Measurements from ENCODE around the gene NFASC. TPM values are rescaled to one million over a fixed set of nuclear protein-coding genes. Genes with fewer than 3 reads are reported as not detected.
A peak's percentile ranks its signal among the peaks of the same experiment; 100 is the strongest.

Gene NFASC
- total RNA-seq, 1 donor from 2014 or later = 11.1 TPM

GRCh38 chr1:204987689-204988088 is 117.0 kb downstream of the NFASC start:
- intact Hi-C loops (cut with DNase I) = loop anchor here (5.0 kb wide), 1 partner anchor 270 kb away; no protein-coding TSS in a partner anchor
- DNase-seq (no peak), ATAC-seq (ENCODE audit: poor library complexity) (no peak)

- ATAC-seq (ENCODE audit: poor library complexity) (no peak), DNase-seq (no peak)
- intact Hi-C loops (cut with DNase I) = loop anchor here (5.0 kb wide), 1 partner anchor 269 kb away; no protein-coding TSS in a partner anchor
Observed at GRCh38 chr1:204988196-204988595, 117.5 kb downstream of the NFASC start.

- intact Hi-C loops (cut with DNase I) = loop anchor here (2.0 to 5.0 kb wide), 2 partner anchors 71 to 268 kb away; no protein-coding TSS in a partner anchor
- DNase-seq = peak; percentile 77
- ATAC-seq (ENCODE audit: poor library complexity) = peak; percentile 93
Observed at GRCh38 chr1:204989266-204990058, 118.8 kb downstream of the NFASC start.

GRCh38 chr1:204990059-204990664 is 119.5 kb downstream of the NFASC start:
- DNase-seq (no peak), ATAC-seq (ENCODE audit: poor library complexity) (no peak)
- intact Hi-C loops (cut with DNase I) = loop anchor here (2.0 kb wide), 1 partner anchor 71 kb away; no protein-coding TSS in a partner anchor

DNA sequence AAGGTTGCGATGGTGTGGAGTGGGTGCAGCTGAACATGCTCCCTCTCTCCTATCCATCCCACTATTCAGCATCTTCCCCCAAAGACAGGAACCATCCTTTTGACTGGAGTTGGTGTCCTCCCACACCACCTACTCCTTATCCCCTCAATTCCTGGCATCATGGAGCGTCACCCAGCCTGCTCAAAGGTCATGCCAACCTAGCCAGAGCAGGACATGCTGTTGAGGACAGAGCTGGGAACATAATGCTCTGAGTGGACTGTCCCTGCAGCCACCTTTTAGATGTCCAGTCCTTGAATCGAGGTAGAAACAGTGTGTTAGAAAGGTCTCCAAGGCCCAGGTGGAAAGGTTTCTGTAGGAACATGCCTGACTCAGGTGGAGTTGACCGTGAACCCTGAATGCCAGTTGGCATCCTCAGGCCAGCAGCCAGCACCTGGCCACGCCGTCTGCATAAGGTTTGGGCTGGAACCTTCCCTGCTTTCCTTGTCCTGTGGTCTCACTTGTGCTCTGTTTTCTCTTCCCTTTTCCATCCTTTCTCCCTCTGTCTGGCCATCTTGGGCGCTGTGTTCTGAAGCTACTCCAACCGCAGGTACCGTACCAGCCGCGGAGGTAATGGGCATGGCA is 120.2 kb downstream of the NFASC start:
- intact Hi-C loops (cut with DNase I) = loop anchor here (2.0 kb wide), 1 partner anchor 70 kb away; no protein-coding TSS in a partner anchor
- DNase-seq = no peak
- ATAC-seq (ENCODE audit: poor library complexity) = no peak

- DNase-seq = no peak
- no peak for ATAC-seq (ENCODE audit: poor library complexity)
- intact Hi-C loops (cut with DNase I) = loop anchor here (2.0 kb wide), 1 partner anchor 69 kb away; no protein-coding TSS in a partner anchor
Observed at GRCh38 chr1:204991342-204991844, 120.7 kb downstream of the NFASC start.

DNA sequence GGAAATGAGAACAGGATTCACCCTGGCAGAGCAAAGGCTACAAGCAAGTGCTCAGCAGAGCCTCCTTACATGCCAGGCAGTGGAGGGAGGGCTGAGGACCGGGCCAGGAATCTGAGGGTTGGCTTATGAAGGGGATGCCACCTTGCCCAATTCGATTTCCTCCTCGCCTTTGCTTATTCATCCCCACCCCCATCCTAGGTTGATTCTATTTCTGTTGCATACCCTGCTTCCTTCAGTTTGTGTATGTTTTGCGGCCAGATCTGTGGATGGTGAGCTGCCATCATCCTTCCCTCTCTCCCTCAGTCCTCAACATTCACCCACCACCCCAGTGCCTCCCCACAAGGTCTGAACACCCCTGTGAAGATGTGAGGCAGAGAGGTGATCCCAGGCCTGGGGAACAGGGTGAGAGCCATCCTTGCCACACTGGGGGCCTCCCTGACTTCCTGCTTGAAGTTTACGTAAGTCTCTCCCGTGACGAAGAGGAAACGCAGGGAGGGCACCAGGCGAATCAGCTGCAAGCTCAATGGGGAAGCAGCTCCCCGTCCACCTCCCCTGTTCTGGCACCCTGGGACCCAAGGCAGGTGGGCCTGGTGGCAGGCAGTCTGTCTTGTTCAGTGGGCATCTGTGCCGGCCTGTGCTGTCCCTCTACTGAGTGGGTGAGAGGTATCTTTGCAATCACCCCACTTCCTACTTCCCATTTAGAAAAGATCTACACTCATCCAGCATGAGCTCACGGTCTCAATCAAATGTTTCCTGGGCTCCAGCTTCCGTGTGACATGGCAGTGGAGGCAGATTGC is 121.7 kb downstream of the NFASC start:
- no peak for ATAC-seq (ENCODE audit: poor library complexity)
- no peak for DNase-seq
- intact Hi-C loops (cut with DNase I) = no loop called here

DNA sequence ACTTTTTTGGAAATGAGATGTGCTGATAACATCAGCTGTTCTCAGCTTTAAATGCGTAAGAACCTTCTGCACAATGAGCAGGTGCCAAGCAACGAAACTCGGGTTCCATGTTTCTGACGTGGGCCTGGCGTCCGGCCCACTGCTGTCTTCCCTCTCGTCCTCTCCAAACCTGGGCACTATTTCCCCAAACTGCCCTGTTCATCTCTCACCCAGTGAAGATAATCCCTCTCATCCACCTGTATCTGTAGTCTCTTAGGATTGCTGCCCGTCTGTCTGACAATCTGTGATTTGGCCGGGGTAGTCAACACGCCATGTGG is 122.3 kb downstream of the NFASC start:
- no peak for DNase-seq
- ATAC-seq (ENCODE audit: poor library complexity) = no peak
- intact Hi-C loops (cut with DNase I) = no loop called here

DNA sequence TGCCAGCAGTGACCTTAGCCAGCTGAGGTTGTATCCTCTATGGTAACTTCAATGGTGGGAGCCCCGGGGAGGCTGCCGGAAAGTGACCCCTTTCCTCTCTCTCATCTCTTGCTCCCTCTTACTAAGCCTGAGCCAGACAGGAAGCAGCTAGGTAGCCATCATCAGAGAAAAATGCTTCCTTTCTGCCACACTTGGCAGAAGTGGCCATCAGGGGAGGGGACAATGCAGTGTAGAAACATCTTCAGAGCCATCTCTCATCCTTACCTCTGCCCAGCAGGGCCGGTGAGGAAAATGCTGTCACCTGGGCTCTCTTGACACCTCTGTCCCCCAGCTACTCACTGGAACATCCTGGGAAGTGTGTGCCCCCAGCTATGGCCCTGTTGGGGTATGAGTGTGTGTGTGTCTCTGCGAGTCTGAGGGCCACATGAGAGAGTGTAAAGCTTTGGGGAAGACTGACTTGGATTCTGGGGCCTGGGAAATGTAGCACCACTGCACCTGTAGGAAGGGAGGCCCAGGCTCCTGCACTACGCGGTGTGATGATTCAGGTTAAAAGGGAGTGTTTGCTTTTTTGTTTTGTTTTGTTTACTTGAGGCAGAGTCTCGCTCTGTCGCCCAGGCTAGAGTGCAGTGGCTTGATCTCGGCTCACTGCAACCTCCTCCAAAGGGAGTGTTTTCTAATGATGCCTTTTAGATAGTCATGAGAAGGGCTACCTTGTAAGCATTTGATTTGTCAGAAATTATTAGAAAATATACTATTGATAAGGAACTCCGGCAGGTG is 123.6 kb downstream of the NFASC start:
- ATAC-seq (ENCODE audit: poor library complexity) (no peak), DNase-seq (no peak)
- intact Hi-C loops (cut with DNase I) = no loop called here

- intact Hi-C loops (cut with DNase I) = no loop called here
- DNase-seq (no peak), ATAC-seq (ENCODE audit: poor library complexity) (no peak)
Observed at GRCh38 chr1:204996981-204997380, 126.3 kb downstream of the NFASC start.

DNA sequence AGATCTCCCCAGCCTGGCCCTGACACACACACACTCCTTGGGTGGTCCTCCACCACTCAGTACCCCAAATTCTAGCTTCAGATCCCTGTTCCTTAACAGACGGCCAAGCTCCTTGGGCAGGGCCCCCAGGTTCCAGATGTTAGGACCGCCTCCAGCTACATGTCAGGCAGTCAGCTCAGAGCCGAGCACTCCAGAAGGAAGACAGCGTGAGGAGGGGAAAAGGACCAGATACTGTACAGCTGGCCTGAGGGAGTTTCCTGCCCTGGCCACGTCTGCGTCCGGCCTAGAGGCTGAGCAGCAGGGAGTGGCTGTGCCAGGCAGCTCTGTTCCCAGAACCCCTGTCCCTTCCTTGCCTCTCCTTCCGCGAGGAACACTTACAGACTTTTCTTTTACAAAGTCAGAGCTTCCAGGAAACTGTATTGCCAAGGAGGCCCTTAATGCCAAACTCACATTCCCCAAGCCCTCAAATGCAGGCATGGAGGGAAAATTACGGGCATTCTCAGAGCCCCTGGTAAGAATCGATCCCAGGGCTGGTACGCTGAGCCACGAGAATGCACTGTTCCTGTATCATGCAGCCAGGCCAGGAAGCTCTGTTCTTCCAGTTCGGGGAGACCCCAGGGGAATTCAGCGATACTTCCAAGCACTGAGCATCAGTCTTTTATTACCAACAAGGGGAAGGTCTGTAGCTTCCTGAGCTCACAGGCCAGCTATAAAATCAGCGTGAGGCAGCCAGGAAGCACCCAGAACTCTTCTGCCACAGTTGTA is 127.1 kb downstream of the NFASC start:
- no peak for DNase-seq
- ATAC-seq (ENCODE audit: poor library complexity) = peak; percentile 48
- intact Hi-C loops (cut with DNase I) = no loop called here

GRCh38 chr1:205001162-205001561 is 130.5 kb downstream of the NFASC start:
- ATAC-seq (ENCODE audit: poor library complexity) (no peak), DNase-seq (no peak)
- intact Hi-C loops (cut with DNase I) = no loop called here

GRCh38 chr1:205002705-205003104 is 132.0 kb downstream of the NFASC start:
- no peak for ATAC-seq (ENCODE audit: poor library complexity)
- DNase-seq = no peak
- intact Hi-C loops (cut with DNase I) = no loop called here

DNA sequence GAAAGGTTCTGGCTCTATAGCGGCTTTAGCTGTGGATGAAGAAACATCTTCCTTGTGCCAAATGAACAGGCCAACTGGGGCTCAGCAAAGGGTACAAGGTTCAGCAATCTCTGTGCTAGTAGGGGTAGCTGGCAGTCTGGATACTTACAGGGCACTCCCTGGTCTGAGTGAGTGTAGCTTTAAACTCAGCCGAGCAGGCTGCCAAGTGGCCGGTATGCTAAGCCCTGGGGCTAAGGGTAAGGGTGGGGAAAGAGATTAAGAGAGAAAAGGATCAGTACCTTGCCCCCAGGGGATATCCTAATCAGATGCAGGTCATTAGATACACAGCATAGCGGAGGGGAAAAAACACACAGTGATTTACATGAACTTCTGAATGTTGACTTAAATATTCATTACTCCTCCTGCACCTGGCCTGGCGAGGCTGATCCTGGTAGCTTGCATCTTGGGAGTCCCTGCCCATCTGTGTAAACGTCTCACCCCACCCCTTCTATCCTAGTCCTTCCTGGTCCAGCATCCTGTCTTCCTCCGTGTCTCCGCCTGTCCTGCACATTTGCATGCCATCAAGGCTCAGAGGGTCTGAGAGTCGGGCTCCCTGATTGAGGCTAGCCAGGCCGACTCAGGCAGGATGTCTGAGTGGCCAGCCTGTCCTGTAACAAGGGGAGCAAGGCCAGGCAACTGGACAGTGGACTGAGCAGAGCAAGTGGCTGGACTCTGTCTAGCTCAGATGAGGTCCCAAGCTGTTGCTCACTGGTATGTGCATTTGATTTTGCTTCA is 132.9 kb downstream of the NFASC start:
- DNase-seq (no peak), ATAC-seq (ENCODE audit: poor library complexity) (no peak)
- intact Hi-C loops (cut with DNase I) = no loop called here

GRCh38 chr1:205004351-205004750 is 133.7 kb downstream of the NFASC start:
- DNase-seq (no peak), ATAC-seq (ENCODE audit: poor library complexity) (no peak)
- intact Hi-C loops (cut with DNase I) = no loop called here

DNA sequence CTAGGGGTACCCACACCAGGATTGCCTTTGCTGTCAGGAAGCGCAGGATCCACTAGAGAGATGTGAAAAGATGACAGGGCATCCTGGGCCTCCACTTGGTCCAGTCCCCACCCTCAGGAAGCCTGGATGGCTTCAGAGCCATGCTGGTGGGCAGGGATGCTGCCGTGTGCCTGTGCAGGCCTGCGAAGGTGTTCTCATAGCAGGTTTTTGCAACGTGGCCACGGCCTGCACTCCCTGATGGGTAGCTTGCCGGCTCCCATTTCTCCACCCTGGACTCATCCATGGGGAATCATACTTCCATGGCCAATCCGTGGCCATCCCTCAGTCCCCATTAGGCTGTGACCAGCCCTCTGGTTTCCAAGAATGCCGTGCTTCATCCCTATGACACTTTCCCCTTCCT is 138.2 kb downstream of the NFASC start:
- no peak for DNase-seq
- intact Hi-C loops (cut with DNase I) = no loop called here
- no peak for ATAC-seq (ENCODE audit: poor library complexity)

DNA sequence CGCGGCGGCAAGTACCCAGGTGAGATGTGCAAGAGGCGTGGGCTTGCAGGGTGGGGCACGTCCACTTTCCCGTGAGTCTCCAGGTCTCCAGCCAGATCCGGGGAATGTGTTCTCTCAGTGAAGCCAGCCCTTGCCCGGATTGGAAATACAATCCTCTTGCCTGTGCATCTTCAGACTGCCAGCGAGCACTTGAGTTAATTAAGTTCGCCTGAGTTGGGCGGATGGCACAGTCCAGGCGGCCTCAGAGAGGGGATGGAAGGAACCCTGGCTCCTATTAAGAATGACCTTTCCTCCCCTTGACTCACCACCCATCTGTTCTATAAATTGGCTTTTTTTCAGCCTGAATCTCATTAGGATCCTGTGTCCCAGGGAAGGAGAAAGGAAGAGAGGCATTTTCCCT is 139.0 kb downstream of the NFASC start:
- DNase-seq (no peak), ATAC-seq (ENCODE audit: poor library complexity) (no peak)
- intact Hi-C loops (cut with DNase I) = no loop called here

Measured in Right ventricle myocardium superior (tissue), 1 donor.